Kidney glomerular epithelial cell (primary cell): ENCODE measurements around the gene PHPT1.

Source experiments
- DNase-seq: peaks from one replicate; lab custom pipeline; 2025; lab: John Stamatoyannopoulos, UW

PHPT1 gene

GRCh38 chr9:136848393-136849037 is 694 bp upstream of the PHPT1 start:
- no peak for DNase-seq

- no peak for DNase-seq
Measured at GRCh38 chr9:136849960-136850865, 1.0 kb downstream of the PHPT1 start.

- no peak for DNase-seq
Measured at GRCh38 chr9:136850866-136851775, 1.9 kb downstream of the PHPT1 start.

- no peak for DNase-seq
Measured at GRCh38 chr9:136851941-136852663, 2.9 kb downstream of the PHPT1 start, which contains the start of gene MAMDC4. MAMDC4 (plus strand) TSS chr9:136852346; CDS start chr9:136852417, 71 bp downstream.

GRCh38 chr9:136852664-136853595 is 3.7 kb downstream of the PHPT1 start:
- DNase-seq, result no peak

- no peak for DNase-seq
Measured at GRCh38 chr9:136853596-136854112, 4.4 kb downstream of the PHPT1 start.

- no peak for DNase-seq
Measured at GRCh38 chr9:136854113-136854841, 5.1 kb downstream of the PHPT1 start.

GRCh38 chr9:136854842-136855460 is 5.7 kb downstream of the PHPT1 start:
- DNase-seq, result no peak

- no peak for DNase-seq
Measured at GRCh38 chr9:136855461-136856078, 6.4 kb downstream of the PHPT1 start.

GRCh38 chr9:136856079-136856476 is 6.9 kb downstream of the PHPT1 start:
- DNase-seq, result no peak

- no peak for DNase-seq
Measured at GRCh38 chr9:136856541-136857141, 7.4 kb downstream of the PHPT1 start.

GRCh38 chr9:136857166-136857565 is 8.0 kb downstream of the PHPT1 start:
- no peak for DNase-seq

- no peak for DNase-seq
Measured at GRCh38 chr9:136857581-136858412, 8.6 kb downstream of the PHPT1 start.

- no peak for DNase-seq
Measured at GRCh38 chr9:136858452-136858843, 9.2 kb downstream of the PHPT1 start.

GRCh38 chr9:136858844-136859757 is 9.9 kb downstream of the PHPT1 start:
- no peak for DNase-seq

- DNase-seq, result no peak
Measured at GRCh38 chr9:136860529-136860928, 11.3 kb downstream of the PHPT1 start.
